Endothelial cell of umbilical vein (primary cell): ENCODE results near the gene SZT2. TPM values are rescaled to one million over a fixed set of nuclear protein-coding genes. Genes with fewer than 3 reads are reported as not detected.

ENCODE experiments used
- BruUV-seq: library from RNA; stranded (reverse); fragments of 400-500 nt; replicated peaks from 2 replicates; lab custom pipeline; 2021; lab: Mats Ljungman, UMichigan
- CTCF ChIA-PET: fragments of 300-600, 350-600 bp; sonication (Branson Sonifier 250); formaldehyde crosslinking; loops from one replicate; lab custom pipeline; 2021; ENCODE audit warnings: antibody characterized with exemption, inconsistent platforms; lab: Charles Lee
- POLR2A ChIA-PET: fragments of 300-600, 350-600 bp; sonication (Branson Sonifier 250); formaldehyde crosslinking; loops from one replicate; lab custom pipeline; 2021; ENCODE audit warnings: antibody characterized with exemption, inconsistent platforms; lab: Charles Lee
- DNase-seq: peaks from one replicate; pipeline ENCODE4 v3.0.0-alpha.2; 2011; ENCODE audit warnings: low read depth, low spot score
- FAIRE-seq: peaks from 2 replicates; lab custom pipeline; 2011; peaks lifted over from hg19 to GRCh38; lab: Jason Lieb, UNC
- H2AFZ ChIP-seq: 2 replicates; pipeline ENCODE4 v1.6.0; 2012; ENCODE audit warnings: low read depth, low read length, control low read depth, inconsistent platforms
- H3K27ac ChIP-seq: 2 replicates; pipeline ENCODE4 v1.5.1; 2011; ENCODE audit warnings: low read depth, mild to moderate bottlenecking, control low read depth, low read length, moderate library complexity; ENCODE audit not compliant: insufficient read depth
- H3K27me3 ChIP-seq, 2 experiments: 2 replicates each; pipeline versions ENCODE4 v1.6.0 to v1.6.1; 2011; ENCODE audit warnings: low read length in 2 of 2, mixed read lengths in 1 of 2; ENCODE audit not compliant: control insufficient read depth in 2 of 2, insufficient read depth in 2 of 2
- H3K36me3 ChIP-seq, 2 experiments: 2 replicates in 1 of 2; 3 replicates in 1 of 2; pipeline ENCODE4 v1.5.1; 2011; ENCODE audit warnings: low read length in 2 of 2, mild to moderate bottlenecking in 1 of 2, moderate library complexity in 1 of 2; ENCODE audit not compliant: control insufficient read depth in 2 of 2, insufficient read depth in 2 of 2; ENCODE audit errors: extremely low read depth in 1 of 2
- H3K4me1 ChIP-seq: 3 replicates; pipeline ENCODE4 v1.5.1; 2011; ENCODE audit warnings: mild to moderate bottlenecking, low read length; ENCODE audit not compliant: control insufficient read depth, insufficient read depth; ENCODE audit errors: extremely low read depth
- H3K4me2 ChIP-seq: 2 replicates; pipeline ENCODE4 v1.6.1; 2011; ENCODE audit warnings: low read length, control low read depth, mixed read lengths; ENCODE audit not compliant: insufficient read depth
- H3K4me3 ChIP-seq, 3 experiments: fragments of 200-600 bp in 1 of 3; sonication (generic), shearing (Covaris generic) in 1 of 3; replicated peaks in 1 of 3; 2 replicates each; pipeline ENCODE4 v1.5.1; 2011 to 2016; ENCODE audit warnings: control low read depth in 3 of 3, low read length in 3 of 3, mild to moderate bottlenecking in 2 of 3, inconsistent platforms in 1 of 3, low read depth in 1 of 3, moderate library complexity in 1 of 3; ENCODE audit not compliant: insufficient read depth in 1 of 3
- H3K79me2 ChIP-seq: 2 replicates; pipeline ENCODE4 v1.6.0; 2012; ENCODE audit warnings: low read length, inconsistent platforms; ENCODE audit not compliant: control insufficient read depth, insufficient read depth
- H3K9ac ChIP-seq: replicated peaks from 2 replicates; pipeline ENCODE3; 2011; ENCODE audit warnings: low read length, control low read depth; ENCODE audit not compliant: insufficient read depth; ENCODE audit errors: extremely low read depth
- H3K9me1 ChIP-seq: replicated peaks from 3 replicates; pipeline ENCODE4 v1.6.0; 2011; ENCODE audit warnings: mild to moderate bottlenecking, low read length; ENCODE audit not compliant: control insufficient read depth, insufficient read depth; ENCODE audit errors: extremely low read depth
- H3K9me3 ChIP-seq: replicated peaks from 2 replicates; pipeline ENCODE4 v1.5.1; 2012; ENCODE audit warnings: low read length, inconsistent platforms; ENCODE audit not compliant: control insufficient read depth, insufficient read depth
- H4K20me1 ChIP-seq: replicated peaks from 2 replicates; pipeline ENCODE3; 2011; ENCODE audit warnings: mild to moderate bottlenecking, low read length; ENCODE audit not compliant: control insufficient read depth, insufficient read depth; ENCODE audit errors: extremely low read depth
- EZH2 ChIP-seq: IDR thresholded peaks from 2 replicates; pipeline ENCODE4 v1.6.1; 2012; ENCODE audit warnings: borderline replicate concordance, low read depth, mild to moderate bottlenecking, moderate library complexity, low read length, inconsistent platforms; ENCODE audit not compliant: severe bottlenecking
- FOS ChIP-seq: IDR thresholded peaks from 2 replicates; pipeline ENCODE4 v1.6.1; 2011; ENCODE audit warnings: mild to moderate bottlenecking, low read length, moderate library complexity, borderline replicate concordance; ENCODE audit not compliant: insufficient read depth
- GATA2 ChIP-seq: IDR thresholded peaks from 2 replicates; pipeline ENCODE4 v1.7.0; 2011; ENCODE audit warnings: low read depth, mild to moderate bottlenecking, moderate library complexity, mixed read lengths, low read length; ENCODE audit not compliant: insufficient read length, insufficient read depth
- JUN ChIP-seq: IDR thresholded peaks from 2 replicates; pipeline ENCODE4 v1.6.1; 2011; ENCODE audit warnings: borderline replicate concordance, low read depth; ENCODE audit not compliant: insufficient read length, insufficient read depth
- MYC ChIP-seq: IDR thresholded peaks from one replicate; pipeline ENCODE4 v1.6.1; 2011; ENCODE audit warnings: mild to moderate bottlenecking, low read depth, low read length
- POLR2A ChIP-seq: IDR thresholded peaks from 2 replicates; pipeline ENCODE4 v1.6.1; 2012; ENCODE audit warnings: low read depth, mild to moderate bottlenecking, control low read depth, low read length
- POLR2AphosphoS5 ChIP-seq: IDR thresholded peaks from 2 replicates; pipeline ENCODE4 v1.6.1; 2012; ENCODE audit warnings: low read depth, mild to moderate bottlenecking, control low read depth, low read length, moderate library complexity; ENCODE audit not compliant: insufficient read depth
- dilution Hi-C: fragments of 300-500 bp; cut with MboI; formaldehyde crosslinking; loops from one replicate; pipeline ENCODE4 v1.15.0; 2019; ENCODE audit warnings: low sequenced_read_pairs; ENCODE audit not compliant: extremely low pct_ligation_motif_present
- intact Hi-C: fragments of 100-400 bp; cut with micrococcal nuclease; formaldehyde crosslinking; loops from one replicate; pipeline ENCODE4 v1.10.0; 2022
- polyA plus RNA-seq, 4 experiments: library from polyadenylated mRNA; depleted of rRNA in 3 of 4; stranded (reverse) in 3 of 4; unstranded in 1 of 4; fragments of >200 nt; gene quantifications; 2 replicates each; pipeline versions ENCODE4 v1.2.1 to v1.2.3, GENCODE V29; 2011 to 2012; ENCODE audit warnings: missing spikeins in 1 of 4
- total RNA-seq: library from RNA; stranded (reverse); gene quantifications from 2 replicates; pipeline ENCODE4 v1.2.3, GENCODE V29; 2021
- TF ChIP-seq, protein P1 (sequence below): IDR thresholded peaks from 2 replicates; pipeline ENCODE4 v1.6.1; 2011; ENCODE audit not compliant: insufficient read depth, insufficient read length
- TF ChIP-seq, protein P2 (sequence below), 2 donors: IDR thresholded peaks; 1 replicate in 1 of 2; 2 replicates in 1 of 2; pipeline ENCODE4 v1.5.1; 2011; ENCODE audit warnings: low read length in 2 of 2, mild to moderate bottlenecking in 2 of 2, moderate library complexity in 2 of 2, control low read depth in 1 of 2, inconsistent platforms in 1 of 2, low read depth in 1 of 2; ENCODE audit not compliant: insufficient read depth in 1 of 2; ENCODE audit errors: extremely low read depth in 1 of 2

The SZT2 gene
- total and polyA plus RNA-seq, 2 donors (not counting 3 experiments of a cell fraction or from before 2014, with no cell fraction given): 11.4 to 49.9 TPM

DNA sequence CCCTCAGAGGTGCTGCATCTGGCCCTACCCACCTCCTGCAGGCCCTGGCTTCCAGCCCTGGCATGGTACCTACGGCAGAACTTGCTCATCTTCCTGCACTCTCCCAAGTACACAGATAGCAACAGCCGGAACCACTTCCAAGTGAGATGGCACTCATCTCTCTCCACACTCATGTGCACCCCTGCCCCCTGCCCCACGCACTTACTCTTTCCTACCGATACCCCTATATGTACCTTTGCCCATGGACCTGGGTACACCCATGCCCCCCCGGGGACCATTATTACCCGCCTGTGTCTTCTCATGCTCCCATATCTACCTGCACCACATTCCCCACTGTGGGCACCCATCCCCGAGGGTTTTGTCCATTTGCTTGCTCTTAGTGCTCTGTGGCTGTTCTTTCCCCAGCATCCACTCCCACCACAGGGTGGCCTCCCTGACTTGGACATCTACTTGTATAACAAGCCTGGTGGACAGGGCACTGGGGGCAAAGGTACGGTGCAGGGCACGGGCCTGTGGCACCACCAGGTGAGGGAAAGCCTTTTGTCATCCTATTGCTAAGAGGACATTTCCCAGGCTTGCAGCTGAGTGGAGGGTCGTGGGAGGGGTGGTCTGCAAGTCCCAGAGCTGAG is 49.4 kb downstream of the SZT2 start:
- H3K36me3 ChIP-seq: peaks cover 0 to 8% of the 10 kb centered on the region in 2 experiments
- H3K27me3 ChIP-seq: no peaks in the 10 kb centered on the region
- FAIRE-seq (no peak), DNase-seq (no peak)
- H3K79me2 ChIP-seq: no peaks in the 10 kb centered on the region
- BruUV-seq: no TSS peak
- TF ChIP-seq MYC (no peak), FOS (no peak), GATA2 (no peak), JUN (no peak), POLR2AphosphoS5 (no peak), EZH2 (no peak), POLR2A (no peak)
- TF ChIP-seq, protein P1, sequence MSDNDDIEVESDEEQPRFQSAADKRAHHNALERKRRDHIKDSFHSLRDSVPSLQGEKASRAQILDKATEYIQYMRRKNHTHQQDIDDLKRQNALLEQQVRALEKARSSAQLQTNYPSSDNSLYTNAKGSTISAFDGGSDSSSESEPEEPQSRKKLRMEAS: no peak
- TF ChIP-seq, protein P2, sequence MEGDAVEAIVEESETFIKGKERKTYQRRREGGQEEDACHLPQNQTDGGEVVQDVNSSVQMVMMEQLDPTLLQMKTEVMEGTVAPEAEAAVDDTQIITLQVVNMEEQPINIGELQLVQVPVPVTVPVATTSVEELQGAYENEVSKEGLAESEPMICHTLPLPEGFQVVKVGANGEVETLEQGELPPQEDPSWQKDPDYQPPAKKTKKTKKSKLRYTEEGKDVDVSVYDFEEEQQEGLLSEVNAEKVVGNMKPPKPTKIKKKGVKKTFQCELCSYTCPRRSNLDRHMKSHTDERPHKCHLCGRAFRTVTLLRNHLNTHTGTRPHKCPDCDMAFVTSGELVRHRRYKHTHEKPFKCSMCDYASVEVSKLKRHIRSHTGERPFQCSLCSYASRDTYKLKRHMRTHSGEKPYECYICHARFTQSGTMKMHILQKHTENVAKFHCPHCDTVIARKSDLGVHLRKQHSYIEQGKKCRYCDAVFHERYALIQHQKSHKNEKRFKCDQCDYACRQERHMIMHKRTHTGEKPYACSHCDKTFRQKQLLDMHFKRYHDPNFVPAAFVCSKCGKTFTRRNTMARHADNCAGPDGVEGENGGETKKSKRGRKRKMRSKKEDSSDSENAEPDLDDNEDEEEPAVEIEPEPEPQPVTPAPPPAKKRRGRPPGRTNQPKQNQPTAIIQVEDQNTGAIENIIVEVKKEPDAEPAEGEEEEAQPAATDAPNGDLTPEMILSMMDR (IDR thresholded peaks at IDR 0.05; ENCODE audit: extremely low read depth in 1 of 2, insufficient read depth in 1 of 2, low read depth in 1 of 2, low read length in 2 of 2): no peak
- H4K20me1 ChIP-seq: no peaks in the 10 kb centered on the region
- intact Hi-C loops: no loop called here
- no peak overlapping the region for H3K27ac ChIP-seq
- POLR2A ChIA-PET: no interaction called here
- dilution Hi-C loops: no loop called here
- H3K4me2 ChIP-seq: no peak overlapping the region
- H3K4me3 ChIP-seq: no peak overlapping the region
- H3K9ac ChIP-seq: no peak overlapping the region
- H3K4me1 ChIP-seq: no peaks in the 10 kb centered on the region
- H3K9me1 ChIP-seq: no peaks in the 10 kb centered on the region
- CTCF ChIA-PET: no interaction called here
- no peak overlapping the region for H2AFZ ChIP-seq
- no peaks in the 10 kb centered on the region for H3K9me3 ChIP-seq
